ENCODE data around the gene ZSWIM7.

DNA sequence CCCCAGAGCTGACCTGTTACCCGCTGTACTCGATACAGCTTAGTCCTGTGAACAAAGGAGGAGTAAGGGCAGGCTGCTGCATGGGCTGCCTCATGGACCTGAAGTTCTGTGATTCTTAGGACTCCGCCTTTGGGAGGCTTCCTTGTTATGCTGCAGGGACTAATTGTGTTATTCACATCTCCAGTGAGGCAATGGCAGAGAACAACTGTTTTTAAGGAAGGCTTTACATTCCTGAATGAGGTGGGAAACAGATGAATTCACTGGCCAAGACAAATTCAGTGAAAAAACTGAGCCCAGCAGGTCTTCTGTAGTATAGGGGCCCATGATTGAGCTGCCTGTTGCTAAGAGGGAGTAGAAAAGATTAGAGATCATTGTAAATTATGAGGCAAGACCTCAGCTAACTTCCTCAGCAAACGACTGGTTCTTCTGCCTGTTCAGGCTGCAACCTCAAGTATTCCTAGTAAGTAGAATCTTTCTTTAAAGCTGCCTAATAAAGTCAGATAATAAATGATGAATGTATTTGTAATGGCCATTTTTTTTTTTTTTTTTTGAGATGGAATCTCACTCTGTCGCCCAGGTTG, 28.3 kb downstream of the ZSWIM7 start:
- TF ChIP-seq, protein P1, sequence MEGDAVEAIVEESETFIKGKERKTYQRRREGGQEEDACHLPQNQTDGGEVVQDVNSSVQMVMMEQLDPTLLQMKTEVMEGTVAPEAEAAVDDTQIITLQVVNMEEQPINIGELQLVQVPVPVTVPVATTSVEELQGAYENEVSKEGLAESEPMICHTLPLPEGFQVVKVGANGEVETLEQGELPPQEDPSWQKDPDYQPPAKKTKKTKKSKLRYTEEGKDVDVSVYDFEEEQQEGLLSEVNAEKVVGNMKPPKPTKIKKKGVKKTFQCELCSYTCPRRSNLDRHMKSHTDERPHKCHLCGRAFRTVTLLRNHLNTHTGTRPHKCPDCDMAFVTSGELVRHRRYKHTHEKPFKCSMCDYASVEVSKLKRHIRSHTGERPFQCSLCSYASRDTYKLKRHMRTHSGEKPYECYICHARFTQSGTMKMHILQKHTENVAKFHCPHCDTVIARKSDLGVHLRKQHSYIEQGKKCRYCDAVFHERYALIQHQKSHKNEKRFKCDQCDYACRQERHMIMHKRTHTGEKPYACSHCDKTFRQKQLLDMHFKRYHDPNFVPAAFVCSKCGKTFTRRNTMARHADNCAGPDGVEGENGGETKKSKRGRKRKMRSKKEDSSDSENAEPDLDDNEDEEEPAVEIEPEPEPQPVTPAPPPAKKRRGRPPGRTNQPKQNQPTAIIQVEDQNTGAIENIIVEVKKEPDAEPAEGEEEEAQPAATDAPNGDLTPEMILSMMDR (conservative IDR thresholded peaks at IDR 0.05; ENCODE audit: low read depth, low read length), result no peak
- no peak for TF ChIP-seq EZH2 (IDR thresholded peaks at IDR 0.05; ENCODE audit: borderline replicate concordance, low read depth, low read length, poor library complexity, severe bottlenecking)

All from A673 (cell line).